ENCODE measurements around the gene RNF14.

DNA sequence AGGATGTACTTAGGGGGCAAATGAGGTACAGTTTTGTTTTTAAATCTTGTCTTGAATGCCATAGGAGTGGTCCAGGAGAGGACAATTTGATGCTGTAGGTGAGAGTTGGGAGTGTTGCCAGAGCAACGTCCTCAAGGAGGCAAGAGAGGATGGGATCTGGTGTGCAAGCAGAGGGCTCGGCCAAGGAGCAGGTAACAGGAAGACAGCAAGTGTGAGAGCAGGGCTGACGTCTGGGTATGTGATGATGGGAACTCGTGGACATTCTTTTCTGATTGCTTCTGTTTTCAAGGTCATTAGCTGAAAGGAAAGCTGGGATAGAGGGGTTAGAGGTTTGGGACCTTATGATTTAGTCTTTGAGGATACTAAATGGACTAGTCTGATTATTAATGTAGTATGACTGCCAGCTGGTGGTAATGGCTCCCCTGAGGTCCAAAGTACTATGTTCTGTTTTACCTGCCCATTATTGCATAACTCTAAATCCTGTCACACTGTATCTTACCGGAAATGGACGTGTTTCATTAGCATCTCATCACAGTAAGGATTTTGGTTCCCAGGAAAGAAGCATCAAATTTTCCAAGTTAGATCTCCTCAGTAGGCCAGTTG lies 28.6 kb downstream of the RNF14 start:
- TF ChIP-seq POLR2AphosphoS5 (IDR thresholded peaks at IDR 0.05): no peak
- no peak for TF ChIP-seq POLR2A (IDR thresholded peaks at IDR 0.05)
